Epidermal melanocyte (primary cell): ENCODE measurements around the gene AHCYL2.
"Not testable (repeated sequence)": the region's sequence is repeated elsewhere in the genome, so short reads cannot be mapped to it uniquely, and the experiment has no call there.

Source experiments
- DNase-seq: peaks from one replicate; pipeline ENCODE4 v3.0.0; 2011; ENCODE audit warnings: low spot score; ENCODE audit not compliant: insufficient read length

Gene AHCYL2

DNA sequence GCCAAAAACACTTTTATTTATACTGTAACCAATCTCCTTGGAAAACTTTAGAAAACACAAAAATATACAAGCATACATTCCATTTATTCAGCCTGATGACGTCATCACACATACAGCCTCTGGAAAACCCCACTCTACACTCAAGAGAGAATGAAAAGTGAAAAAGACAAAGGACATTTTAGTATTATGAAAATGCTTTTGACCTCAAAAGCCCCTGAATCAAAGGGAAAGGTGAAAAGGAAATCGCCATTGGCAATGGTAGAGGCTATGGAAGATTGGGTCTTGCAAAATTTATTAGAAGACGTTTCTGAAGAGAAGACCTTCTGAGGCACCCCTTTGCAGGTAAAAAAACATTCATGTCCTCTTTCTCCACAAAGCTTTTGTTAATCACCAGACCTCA is 126.5 kb downstream of the AHCYL2 start:
- no peak for DNase-seq

DNA sequence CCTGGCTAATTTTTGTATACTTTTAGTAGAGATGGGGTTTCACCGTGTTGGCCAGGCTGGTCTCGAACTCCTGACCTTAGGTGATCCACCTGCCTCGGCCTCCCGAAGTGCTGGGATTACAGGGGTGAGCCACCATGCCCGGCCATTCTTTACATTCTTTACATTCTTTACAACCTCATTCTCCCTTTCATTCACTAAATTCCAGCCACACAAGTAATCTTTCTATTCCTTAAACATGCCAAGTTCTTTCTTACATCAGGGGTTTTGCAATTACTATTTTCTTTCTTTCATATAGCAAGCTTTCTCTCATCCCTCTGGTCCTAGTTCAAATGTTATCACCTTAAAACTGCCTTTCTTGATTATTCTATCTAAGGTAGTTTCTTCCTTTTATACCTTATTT is 128.3 kb downstream of the AHCYL2 start:
- not testable (repeated sequence) for DNase-seq

DNA sequence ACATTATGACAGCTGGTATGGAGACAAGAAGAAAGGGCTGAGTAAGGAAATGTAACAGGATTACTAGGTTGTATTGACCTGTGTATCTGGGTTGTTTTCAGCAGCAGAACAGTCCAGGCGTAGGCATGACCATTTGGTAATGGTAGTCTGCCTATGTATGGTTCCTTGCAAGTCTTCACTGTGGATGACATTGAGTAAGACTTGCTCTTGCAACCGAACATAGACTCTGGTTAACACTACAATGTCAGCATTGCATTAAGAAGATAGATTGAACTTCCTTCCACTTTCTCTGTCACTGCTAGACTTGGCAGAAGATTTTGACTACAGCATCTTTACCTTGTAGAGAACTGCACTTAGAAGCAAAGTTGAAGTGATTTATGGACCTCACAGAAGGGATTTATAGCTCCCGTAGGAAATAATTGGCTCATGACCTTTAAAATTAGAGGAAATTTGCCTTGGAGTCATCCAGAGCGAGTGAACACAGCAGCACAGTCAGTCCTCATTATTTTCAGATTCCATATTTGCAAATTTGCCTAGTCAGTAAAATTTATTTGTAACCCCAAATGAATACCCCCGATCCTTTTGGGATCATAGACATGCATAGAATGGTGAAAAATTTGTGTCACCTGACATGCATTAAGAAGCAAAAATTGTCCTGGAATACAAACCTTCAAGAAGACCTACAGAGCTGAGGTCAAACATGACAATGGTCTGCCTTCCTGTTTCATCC is 129.8 kb downstream of the AHCYL2 start:
- DNase-seq: no peak

DNA sequence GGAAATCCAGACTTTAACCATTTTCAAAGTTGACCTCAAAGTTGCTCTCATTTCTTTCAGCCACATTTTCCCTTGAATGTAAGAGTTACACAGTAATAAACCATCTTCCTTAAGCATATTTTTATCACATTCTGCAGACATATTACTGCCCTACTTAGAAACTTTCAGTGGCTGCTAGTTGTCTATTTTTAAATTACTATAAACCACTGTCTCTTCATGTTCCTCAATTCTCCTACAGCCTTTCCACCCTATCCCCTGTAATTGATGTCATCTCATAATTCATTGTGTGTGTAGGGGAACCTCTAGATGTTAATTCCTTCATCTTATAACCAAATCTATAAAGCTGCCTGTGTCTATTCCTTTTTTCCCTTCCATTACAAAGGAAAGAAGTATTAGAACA is 131.3 kb downstream of the AHCYL2 start:
- DNase-seq: no peak

DNA sequence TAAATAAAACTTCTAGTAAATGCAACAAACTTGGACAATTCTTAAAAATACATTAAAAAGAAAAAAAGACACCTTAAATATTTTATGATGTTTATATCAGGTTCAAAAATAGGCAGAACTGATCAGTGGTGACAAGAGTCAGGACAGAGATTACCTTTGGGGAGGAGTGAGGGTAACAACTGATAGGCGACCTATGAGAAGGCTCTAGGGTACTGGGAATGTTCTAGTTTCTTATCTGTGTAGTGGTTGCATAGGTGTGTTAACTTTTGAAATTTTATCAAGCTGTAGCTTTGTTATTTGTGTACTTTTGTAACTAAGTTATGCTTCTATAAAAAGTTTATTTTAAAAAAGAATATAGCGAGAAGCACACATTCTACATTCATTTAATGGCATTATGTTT is 134.3 kb downstream of the AHCYL2 start:
- DNase-seq: no peak

DNA sequence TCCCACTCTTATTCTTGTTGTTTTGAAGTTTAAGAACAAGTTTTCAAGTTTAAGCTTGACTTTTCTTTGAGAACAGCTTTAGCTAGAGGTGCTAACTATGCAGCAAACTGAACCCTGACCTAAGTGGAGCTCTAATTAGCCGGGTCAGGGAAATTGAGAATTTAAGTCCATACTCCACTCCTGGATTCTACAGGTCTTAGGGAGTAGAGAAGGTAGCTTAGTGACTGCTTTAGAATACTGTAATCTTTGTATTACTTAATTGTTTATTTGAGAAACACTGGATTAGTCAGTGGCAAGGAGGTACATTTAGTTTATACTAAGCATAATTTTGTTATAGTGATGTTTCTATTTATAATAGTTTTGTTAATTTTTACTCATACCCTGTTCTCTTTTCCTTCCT is 134.8 kb downstream of the AHCYL2 start:
- no peak for DNase-seq

DNA sequence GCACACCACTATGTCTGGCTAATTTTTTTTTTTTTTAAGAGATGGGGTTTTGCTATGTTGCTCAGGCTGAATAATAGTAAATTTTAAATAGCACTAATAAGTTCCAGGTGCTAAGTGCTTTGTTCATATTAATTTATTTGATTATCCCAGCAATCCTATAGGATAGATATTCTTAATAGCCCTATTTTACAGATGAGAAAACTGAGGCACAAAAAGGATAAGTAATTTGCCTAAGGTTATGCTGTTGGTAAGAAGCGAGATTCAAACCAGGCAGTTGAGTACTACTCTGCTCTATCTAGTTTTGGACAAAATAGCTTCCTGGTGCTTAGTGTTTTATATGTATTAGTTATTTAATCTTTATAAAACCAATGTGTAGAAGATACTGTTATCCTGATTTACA is 136.9 kb downstream of the AHCYL2 start:
- no peak for DNase-seq

DNA sequence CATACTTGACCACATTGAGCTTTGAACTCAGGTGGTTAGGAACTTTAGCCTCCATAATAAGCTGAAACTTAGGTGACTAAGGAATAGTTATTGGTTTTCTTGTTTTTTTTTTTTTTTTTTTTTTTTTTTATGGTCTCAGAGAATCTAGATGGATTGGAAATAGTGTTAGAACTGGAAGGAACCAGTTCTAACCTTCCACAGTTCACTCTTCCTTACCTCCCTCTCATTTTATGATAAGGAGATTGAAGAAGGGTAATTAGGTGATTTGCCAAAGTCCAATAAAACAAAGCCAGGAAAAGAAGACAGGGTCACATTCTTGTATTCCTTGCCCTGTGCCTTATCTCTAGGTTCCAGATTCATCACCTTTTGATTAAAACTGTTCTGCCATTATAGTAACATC is 137.7 kb downstream of the AHCYL2 start:
- DNase-seq: no peak

DNA sequence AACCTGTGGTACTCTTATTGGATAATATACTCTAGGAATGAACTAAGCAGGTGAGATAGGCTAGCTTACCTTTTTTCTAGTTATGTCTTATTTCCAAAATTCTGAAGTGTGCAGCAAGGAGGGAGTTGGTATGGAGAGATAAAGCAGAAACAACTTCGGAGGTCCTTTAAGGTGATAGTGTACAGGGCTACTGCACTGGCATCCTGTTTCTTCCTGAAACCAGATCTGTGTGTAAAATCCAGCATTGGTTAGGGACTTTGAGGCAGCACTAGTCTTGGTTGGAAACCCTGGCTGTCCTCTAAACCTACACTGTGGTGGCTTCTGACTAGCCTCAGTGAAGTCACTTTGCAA is 142.5 kb downstream of the AHCYL2 start:
- no peak for DNase-seq

DNA sequence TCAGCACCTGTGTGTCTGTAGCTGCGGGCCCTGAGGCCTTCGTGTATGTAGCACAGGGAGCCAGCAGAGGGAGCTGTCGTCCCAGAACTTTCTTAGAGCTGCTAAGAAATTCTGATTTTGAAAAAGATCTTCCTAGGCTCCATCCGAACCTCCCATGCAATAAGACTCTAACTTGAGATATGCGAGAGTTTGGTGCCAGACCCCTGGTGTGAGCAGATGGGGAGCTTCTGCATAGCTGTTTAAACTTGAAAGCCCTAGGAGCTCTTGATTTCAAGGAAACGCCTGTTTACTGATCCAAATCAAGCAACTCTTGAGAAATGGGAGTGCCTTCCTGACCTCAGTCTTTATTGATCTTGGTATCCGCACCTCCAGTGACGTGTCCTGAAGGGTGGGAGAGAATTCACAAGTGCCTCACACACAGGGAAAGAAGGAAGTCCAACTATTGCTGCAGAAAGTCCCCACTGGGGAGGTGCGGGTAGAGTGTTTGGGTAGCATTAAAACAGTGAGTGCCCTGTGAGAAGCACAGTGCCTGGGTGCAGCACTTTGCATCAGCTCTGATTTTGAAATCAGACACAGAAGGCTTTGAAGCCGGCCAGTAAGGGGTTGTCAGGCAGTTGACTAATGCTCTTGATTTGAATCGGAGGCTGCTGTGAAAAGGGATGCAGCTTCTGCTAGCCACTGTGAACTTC is 143.0 kb downstream of the AHCYL2 start:
- DNase-seq: peak; percentile 29

DNA sequence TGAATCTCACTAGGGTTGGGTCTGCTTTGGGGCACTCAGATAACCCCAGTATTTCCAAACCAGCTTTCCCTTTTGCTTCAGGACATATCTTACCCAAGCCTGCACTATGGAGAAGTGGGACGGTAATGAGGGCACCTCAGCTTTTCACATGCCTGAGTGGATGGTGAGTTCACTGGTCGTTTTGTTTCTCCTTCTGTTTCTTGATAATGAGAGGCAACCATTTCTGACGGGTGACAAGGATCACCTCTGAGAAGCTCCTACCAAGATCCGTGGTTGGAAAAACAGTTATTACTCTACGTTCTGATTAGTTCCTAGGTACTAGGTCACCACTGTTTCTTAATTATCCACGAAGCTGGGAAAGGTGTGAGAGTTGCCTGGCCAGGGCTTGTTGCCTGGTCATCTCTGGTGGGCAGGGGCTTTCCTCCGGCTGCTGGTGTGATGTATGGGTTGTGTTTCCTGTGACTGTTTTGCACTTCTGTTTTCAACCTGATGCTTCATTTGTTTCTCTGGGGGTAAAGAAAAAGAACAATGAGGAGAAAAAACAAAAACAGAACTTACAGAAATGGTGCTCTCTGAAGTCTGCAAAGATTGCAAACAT is 143.7 kb downstream of the AHCYL2 start:
- DNase-seq: no peak

DNA sequence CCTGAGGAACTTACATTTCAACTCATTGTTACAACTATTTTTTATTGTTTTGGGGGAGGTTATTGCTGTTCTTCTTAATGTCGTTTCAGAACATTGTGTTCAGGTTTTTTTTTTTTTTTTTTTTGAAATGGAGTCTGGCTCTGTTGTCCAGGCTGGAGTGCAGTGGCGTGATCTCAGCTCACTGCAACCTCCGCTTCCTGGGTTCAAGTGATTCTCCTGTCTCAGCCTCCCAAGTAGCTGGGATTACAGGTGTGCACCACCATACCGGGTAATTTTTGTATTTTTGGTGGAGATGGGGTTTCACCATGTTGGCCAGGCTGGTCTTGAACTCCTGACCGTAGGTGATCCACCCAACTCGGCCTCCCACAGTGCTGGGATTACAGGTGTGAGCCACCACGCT is 144.6 kb downstream of the AHCYL2 start:
- DNase-seq: not testable (repeated sequence)

DNA sequence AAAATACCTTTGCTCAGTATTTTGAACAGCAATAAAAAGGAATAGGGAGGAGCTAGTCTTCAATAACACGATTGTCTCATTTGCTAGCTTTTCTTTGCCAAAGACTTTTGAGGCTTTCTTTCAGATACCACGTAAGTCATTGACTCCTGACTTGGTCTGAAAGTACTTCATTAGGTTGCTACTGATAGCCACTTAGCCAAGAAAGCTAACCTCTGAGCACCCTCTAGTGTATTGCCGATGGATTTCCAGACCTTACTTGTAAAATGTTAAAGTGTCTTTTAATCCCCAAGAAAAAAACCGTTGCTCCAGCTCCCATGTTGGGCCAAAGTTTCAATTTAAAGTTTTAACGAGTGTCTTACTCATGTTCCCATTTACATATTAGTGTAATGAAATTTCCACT is 146.0 kb downstream of the AHCYL2 start:
- DNase-seq: no peak

DNA sequence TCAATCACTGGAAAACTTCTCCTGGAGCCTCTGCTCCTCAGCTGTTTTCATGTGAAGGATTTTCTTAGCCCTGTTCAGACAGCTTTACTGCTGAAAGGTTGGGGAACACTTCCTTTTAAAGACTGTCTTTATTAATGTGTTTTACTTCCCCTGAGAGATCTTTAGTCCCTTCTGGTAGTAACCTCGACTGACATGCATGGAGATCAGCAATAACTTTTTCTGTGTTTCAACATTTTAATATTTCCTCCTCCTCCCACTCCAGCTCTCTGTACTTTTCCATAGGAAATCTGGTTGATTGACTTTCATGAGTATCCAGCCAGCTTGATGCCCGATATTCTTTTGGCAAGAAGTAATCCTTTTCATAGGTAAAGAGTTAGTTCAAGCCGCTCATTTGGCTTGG is 146.7 kb downstream of the AHCYL2 start:
- no peak for DNase-seq

DNA sequence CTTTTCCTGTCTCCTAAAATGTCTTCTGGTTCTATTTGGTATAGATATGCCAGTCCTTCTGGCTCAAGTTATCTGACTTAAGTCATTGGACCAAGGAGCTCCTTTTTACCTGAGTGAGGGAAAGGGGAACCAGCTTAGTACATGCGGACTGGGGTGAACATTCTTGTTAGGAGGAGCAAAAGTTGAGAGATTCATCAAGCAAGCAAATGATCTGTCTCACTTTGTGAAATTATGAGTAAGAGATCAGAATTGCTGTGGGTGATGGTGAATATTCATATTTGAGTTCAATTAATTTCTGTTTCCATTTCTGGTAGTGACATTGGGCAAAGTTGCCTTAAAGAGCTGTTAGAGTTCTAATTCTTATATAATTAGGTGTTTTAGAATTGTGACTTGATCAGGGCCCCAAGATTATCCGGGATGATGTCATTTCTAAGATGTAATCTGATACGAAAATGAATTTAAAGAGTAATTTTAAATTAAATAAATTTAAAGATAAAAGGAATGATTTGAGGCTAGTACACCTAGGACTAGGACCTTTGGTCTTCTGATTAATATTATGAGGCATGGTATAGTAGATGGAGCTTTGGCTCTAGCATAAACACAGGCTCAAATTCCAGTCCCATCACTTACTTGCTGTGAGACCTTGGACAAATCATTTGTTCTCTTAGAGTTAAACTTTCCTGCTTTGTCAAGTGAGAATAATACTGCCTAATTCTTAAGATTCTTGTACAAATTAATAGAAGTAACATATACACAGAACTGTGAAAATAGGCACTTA is 149.0 kb downstream of the AHCYL2 start:
- DNase-seq: no peak

DNA sequence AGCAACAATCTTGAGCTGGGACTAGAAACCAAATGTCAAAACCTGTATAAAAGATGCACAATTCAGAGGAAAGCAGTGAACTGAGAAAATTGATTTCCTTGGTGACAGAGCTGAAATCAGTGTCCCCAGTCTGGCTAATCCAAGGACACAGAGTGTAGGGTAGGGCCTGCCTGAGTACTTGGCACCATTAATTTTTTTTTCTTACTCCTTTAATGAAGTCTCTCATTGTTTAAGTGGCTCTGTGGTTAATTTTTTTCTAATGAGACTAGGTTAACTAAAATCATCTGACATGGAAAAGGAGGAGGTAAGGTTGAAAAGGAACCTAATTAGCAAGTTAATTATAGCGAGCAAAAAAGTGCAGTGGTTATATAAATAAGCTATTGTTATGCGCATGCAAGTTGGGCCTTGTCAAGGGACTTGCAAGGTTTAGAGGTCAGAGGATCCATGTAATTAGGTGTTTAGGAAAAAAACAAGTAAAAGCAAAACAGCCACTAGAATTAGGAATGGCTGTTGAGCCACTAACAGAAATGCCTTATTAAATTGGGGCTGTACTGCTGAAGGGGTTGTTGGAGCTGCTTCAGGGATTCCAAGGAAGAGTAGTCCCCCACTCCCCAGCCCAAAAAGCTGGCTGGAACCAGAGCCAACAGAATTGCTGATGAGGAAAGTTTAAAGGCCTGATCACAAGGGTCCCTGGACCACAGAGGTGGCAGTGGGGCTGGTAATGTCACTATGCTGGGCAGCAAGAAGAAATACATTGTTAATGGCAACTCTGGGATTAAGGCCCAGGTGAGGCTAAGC is 150.5 kb downstream of the AHCYL2 start:
- DNase-seq: no peak

DNA sequence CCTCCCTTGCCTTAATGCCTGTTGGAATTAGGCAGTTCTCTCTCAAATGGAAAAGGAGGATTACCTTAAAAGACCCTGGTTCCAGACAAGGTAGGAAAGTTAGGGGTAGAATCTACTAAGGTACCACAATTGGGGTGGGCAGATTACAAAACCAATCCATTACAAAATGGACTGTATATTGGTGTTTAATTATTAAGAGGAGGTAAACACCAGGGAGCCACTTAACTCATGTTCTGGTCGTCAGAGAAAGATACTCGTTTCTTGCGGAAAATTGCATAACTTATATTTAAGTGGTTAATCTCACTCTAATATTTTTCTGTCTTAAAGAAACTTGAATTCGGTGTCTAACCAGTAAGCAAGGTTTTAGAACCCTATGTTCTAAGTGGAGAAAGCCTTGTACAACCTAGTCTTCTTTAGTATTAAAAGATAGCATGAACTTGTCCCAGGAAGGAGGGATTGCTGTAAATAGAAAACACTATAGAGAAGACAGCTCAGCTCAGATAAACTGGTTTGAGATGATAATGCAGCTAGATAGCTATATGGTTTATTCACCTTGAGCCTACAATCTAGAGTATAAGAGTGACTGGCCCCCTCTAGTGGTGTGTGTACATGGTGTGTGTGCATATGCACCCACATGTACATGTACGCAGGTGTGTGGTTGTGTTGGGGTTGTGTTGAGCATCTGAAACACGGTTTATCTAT is 151.4 kb downstream of the AHCYL2 start:
- DNase-seq: no peak

DNA sequence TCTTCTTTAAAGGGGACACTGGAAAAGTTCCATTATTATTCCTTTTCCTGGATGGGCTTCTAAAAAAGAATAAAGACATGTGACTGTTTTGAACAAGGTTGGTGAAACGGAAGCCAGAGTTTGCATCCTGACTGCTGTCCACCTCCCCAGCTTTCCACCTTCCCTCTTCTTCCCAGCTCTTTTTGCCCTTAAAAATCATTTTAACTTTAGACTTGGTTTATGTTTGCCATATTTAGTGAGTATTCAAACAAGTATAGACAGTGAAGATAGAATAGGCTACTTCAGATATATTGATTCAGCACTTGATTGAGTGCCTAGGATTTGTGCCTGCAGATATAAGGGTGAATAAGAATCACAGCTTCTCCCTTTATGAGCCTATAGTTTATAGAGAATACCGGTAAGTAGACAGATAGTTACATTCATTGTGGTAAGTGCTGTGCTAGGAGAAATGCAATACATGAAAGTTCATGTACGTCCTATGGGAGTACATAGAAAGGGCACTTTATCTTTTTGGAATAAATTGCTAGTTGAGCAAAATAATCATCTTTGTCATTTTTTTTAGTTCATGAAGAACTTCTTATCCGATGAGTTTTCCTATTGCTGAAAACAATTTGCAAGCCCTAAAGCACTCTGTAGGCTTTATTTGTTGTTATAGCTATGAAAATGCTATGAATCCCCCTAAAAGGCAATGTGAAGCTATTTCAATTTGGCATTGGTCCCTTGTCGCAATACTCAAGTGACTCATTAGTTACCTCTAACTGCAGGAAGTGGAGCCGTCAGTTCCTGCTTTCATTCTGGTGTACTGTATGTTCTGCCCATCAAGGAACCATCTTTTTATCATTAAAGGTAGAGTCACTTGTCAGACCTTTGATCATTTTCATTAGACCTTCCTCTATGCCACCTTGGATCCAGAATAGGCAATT is 152.2 kb downstream of the AHCYL2 start:
- no peak for DNase-seq

DNA sequence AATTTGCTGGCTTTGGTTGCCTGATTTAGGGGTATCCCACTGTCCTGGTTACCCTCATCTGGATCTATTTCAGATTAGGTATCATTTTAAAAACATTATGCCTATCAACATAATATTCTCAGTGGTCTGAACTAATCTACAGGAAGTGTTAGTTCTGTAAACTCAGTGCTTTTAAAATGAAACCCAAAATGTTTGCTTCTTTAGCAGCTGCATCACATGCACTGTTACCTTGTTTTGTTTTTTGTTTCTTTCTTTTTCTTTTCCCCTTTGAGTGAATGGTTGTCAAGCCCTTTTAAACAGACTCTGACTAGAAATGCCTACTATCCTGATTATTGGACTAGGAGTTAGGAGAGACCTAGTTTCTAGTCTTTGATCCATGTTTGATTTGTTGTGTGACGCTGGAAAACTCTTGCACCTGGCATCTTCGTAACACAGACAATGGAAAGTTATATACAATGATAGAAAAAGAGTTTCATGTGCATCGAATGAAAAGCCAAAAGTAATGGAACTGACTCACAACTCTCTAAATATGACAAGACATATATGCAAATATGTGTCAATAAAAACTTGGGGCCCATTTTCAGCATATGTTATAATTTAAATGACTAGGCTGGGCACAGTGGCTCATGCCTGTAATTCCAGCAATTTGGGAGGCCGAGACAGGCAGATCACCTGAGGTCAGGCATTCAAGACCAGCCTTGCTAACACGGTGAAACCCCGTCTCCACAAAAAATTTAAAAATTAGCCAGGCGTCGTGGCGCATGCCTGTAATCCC is 157.1 kb downstream of the AHCYL2 start:
- DNase-seq: no peak
